HG03095 (cell line): Measurements from ENCODE around the gene ZNF92.
"Not testable (repeated sequence)": the region's sequence is repeated elsewhere in the genome, so short reads cannot be mapped to it uniquely, and the experiment has no call there.

Experiments used
- ATAC-seq: cut with Tn5 transposase; IDR thresholded peaks from one replicate; pipeline ENCODE4 v1.9.1; 2021; ENCODE audit warnings: moderate library complexity; ENCODE audit not compliant: unreplicated experiment

Gene ZNF92

GRCh38 chr7:65423286-65423685 is 49.6 kb downstream of the ZNF92 start:
- not testable (repeated sequence) for ATAC-seq

GRCh38 chr7:65429642-65430343 is 56.1 kb downstream of the ZNF92 start:
- no peak for ATAC-seq

- no peak for ATAC-seq
Measured at GRCh38 chr7:65430344-65431186, 56.9 kb downstream of the ZNF92 start.

- ATAC-seq = no peak
Measured at GRCh38 chr7:65434307-65434706, 60.7 kb downstream of the ZNF92 start.

- no peak for ATAC-seq
Measured at GRCh38 chr7:65436163-65436562, 62.5 kb downstream of the ZNF92 start.

GRCh38 chr7:65438598-65438997 is 64.9 kb downstream of the ZNF92 start:
- ATAC-seq = no peak

GRCh38 chr7:65441010-65441409 is 67.4 kb downstream of the ZNF92 start:
- no peak for ATAC-seq

- no peak for ATAC-seq
Measured at GRCh38 chr7:65444205-65444842, 70.7 kb downstream of the ZNF92 start.

GRCh38 chr7:65444899-65445823 is 71.5 kb downstream of the ZNF92 start:
- ATAC-seq = no peak

GRCh38 chr7:65447041-65447440 is 73.4 kb downstream of the ZNF92 start:
- not testable (repeated sequence) for ATAC-seq

GRCh38 chr7:65448816-65449504 is 75.3 kb downstream of the ZNF92 start:
- ATAC-seq = no peak

- no peak for ATAC-seq
Measured at GRCh38 chr7:65449505-65449852, 75.8 kb downstream of the ZNF92 start.
